ENCODE data around the gene ASXL2. TPM values are rescaled to one million over a fixed set of nuclear protein-coding genes. Genes with fewer than 3 reads are reported as not detected.
"Not testable (repeated sequence)": the region's sequence is repeated elsewhere in the genome, so short reads cannot be mapped to it uniquely, and the experiment has no call there.

ASXL2 gene
- total RNA-seq, 1 experiment from 2014 or later = 34.0 TPM

GRCh38 chr2:25709349-25709748, 168.9 kb downstream of the ASXL2 start:
- ChIA-PET CTCF (interaction anchor here (0.8 to 3.5 kb wide), 3 partner anchors 9 to 103 kb away, joined by 3 to 23 read pairs (median 3); no protein-coding TSS in a partner anchor), POLR2A (no interaction called here)
- no TSS peak for BruUV-seq (replicated peaks)
- Mint-ChIP-seq H3K4me1 (ENCODE audit: insufficient read depth, unreplicated experiment) (no peaks in the 10 kb centered on the region), H3K4me3 (ENCODE audit: unreplicated experiment) (no peak overlapping the region), H3K27me3 (ENCODE audit: insufficient read depth, unreplicated experiment) (peaks cover 14% of the 10 kb centered on the region), H3K27ac (ENCODE audit: low read depth, unreplicated experiment) (no peak overlapping the region), H3K36me3 (ENCODE audit: insufficient read depth, unreplicated experiment) (no peaks in the 10 kb centered on the region), H3K9me3 (ENCODE audit: unreplicated experiment) (no peaks in the 10 kb centered on the region)
- intact Hi-C loops (cut with micrococcal nuclease) = no loop called here
- TF ChIP-seq CTCF (IDR thresholded peaks at IDR 0.05; ENCODE audit: unreplicated experiment) = no peak
- DNase-seq (ENCODE audit: unreplicated experiment) = no peak

GRCh38 chr2:25707927-25708590, 170.2 kb downstream of the ASXL2 start:
- Mint-ChIP-seq H3K36me3 (ENCODE audit: insufficient read depth, unreplicated experiment) (no peaks in the 10 kb centered on the region), H3K27ac (ENCODE audit: low read depth, unreplicated experiment) (no peak overlapping the region), H3K27me3 (ENCODE audit: insufficient read depth, unreplicated experiment) (peaks cover 6% of the 10 kb centered on the region), H3K9me3 (ENCODE audit: unreplicated experiment) (no peaks in the 10 kb centered on the region), H3K4me1 (ENCODE audit: insufficient read depth, unreplicated experiment) (no peaks in the 10 kb centered on the region), H3K4me3 (ENCODE audit: unreplicated experiment) (no peak overlapping the region)
- TF ChIP-seq CTCF (IDR thresholded peaks at IDR 0.05; ENCODE audit: unreplicated experiment) = no peak
- BruUV-seq (replicated peaks) = no TSS peak
- POLR2A ChIA-PET = interaction anchor here (0.9 kb wide), 1 partner anchor 16 kb away, joined by 3 read pairs; no protein-coding TSS in a partner anchor
- intact Hi-C loops (cut with micrococcal nuclease) = no loop called here
- CTCF ChIA-PET = interaction anchor here (0.7 to 1.1 kb wide), 3 partner anchors 16 to 101 kb away, joined by 3 to 5 read pairs (median 3); no protein-coding TSS in a partner anchor
- DNase-seq (ENCODE audit: unreplicated experiment) = no peak

- H3K27ac Mint-ChIP-seq (ENCODE audit: low read depth, unreplicated experiment); H3K27me3 Mint-ChIP-seq (ENCODE audit: insufficient read depth, unreplicated experiment); POLR2A ChIA-PET; BruUV-seq (replicated peaks); DNase-seq (ENCODE audit: unreplicated experiment); H3K9me3 Mint-ChIP-seq (ENCODE audit: unreplicated experiment); H3K4me1 Mint-ChIP-seq (ENCODE audit: insufficient read depth, unreplicated experiment); intact Hi-C loops (cut with micrococcal nuclease); CTCF ChIA-PET; H3K4me3 Mint-ChIP-seq (ENCODE audit: unreplicated experiment); H3K36me3 Mint-ChIP-seq (ENCODE audit: insufficient read depth, unreplicated experiment): not testable (repeated sequence)
Observed at GRCh38 chr2:25705575-25705974, 172.7 kb downstream of the ASXL2 start.

- no peak for TF ChIP-seq CTCF (IDR thresholded peaks at IDR 0.05; ENCODE audit: unreplicated experiment)
- H3K4me1 Mint-ChIP-seq (ENCODE audit: insufficient read depth, unreplicated experiment) = peaks cover 6% of the 10 kb centered on the region
- H3K4me3 Mint-ChIP-seq (ENCODE audit: unreplicated experiment) = no peak overlapping the region
- CTCF ChIA-PET = interaction anchor here (0.6 to 9.5 kb wide), 9 partner anchors 10 to 160 kb away, joined by 3 to 204 read pairs (median 16); no protein-coding TSS in a partner anchor
- no peaks in the 10 kb centered on the region for H3K36me3 Mint-ChIP-seq (ENCODE audit: insufficient read depth, unreplicated experiment)
- no peaks in the 10 kb centered on the region for H3K9me3 Mint-ChIP-seq (ENCODE audit: unreplicated experiment)
- POLR2A ChIA-PET = interaction anchor here (0.9 kb wide), 1 partner anchor 136 kb away, joined by 3 read pairs; no protein-coding TSS in a partner anchor
- no peaks in the 10 kb centered on the region for H3K27me3 Mint-ChIP-seq (ENCODE audit: insufficient read depth, unreplicated experiment)
- intact Hi-C loops (cut with micrococcal nuclease) = no loop called here
- no peak overlapping the region for H3K27ac Mint-ChIP-seq (ENCODE audit: low read depth, unreplicated experiment)
- no TSS peak for BruUV-seq (replicated peaks)
- no peak for DNase-seq (ENCODE audit: unreplicated experiment)
Observed at GRCh38 chr2:25701801-25702200, 176.5 kb downstream of the ASXL2 start.
